Endothelial cell of umbilical vein (primary cell): ENCODE measurements around the gene HBA2. TPM values are rescaled to one million over a fixed set of nuclear protein-coding genes. Genes with fewer than 3 reads are reported as not detected.

Source experiments
- BruUV-seq: library from RNA; stranded (reverse); fragments of 400-500 nt; replicated peaks from 2 replicates; lab custom pipeline; 2021; lab: Mats Ljungman, UMichigan
- CTCF ChIA-PET: fragments of 300-600, 350-600 bp; sonication (Branson Sonifier 250); formaldehyde crosslinking; loops from one replicate; lab custom pipeline; 2021; ENCODE audit warnings: antibody characterized with exemption, inconsistent platforms; lab: Charles Lee
- POLR2A ChIA-PET: fragments of 300-600, 350-600 bp; sonication (Branson Sonifier 250); formaldehyde crosslinking; loops from one replicate; lab custom pipeline; 2021; ENCODE audit warnings: antibody characterized with exemption, inconsistent platforms; lab: Charles Lee
- DNase-seq: peaks from one replicate; pipeline ENCODE4 v3.0.0-alpha.2; 2011; ENCODE audit warnings: low read depth, low spot score
- FAIRE-seq: peaks from 2 replicates; lab custom pipeline; 2011; peaks lifted over from hg19 to GRCh38; lab: Jason Lieb, UNC
- H2AFZ ChIP-seq: 2 replicates; pipeline ENCODE4 v1.6.0; 2012; ENCODE audit warnings: low read depth, low read length, control low read depth, inconsistent platforms
- H3K27ac ChIP-seq: 2 replicates; pipeline ENCODE4 v1.5.1; 2011; ENCODE audit warnings: low read depth, mild to moderate bottlenecking, control low read depth, low read length, moderate library complexity; ENCODE audit not compliant: insufficient read depth
- H3K27me3 ChIP-seq, 2 experiments: 2 replicates each; pipeline versions ENCODE4 v1.6.0 to v1.6.1; 2011; ENCODE audit warnings: low read length in 2 of 2, mixed read lengths in 1 of 2; ENCODE audit not compliant: control insufficient read depth in 2 of 2, insufficient read depth in 2 of 2
- H3K36me3 ChIP-seq, 2 experiments: 2 replicates in 1 of 2; 3 replicates in 1 of 2; pipeline ENCODE4 v1.5.1; 2011; ENCODE audit warnings: low read length in 2 of 2, mild to moderate bottlenecking in 1 of 2, moderate library complexity in 1 of 2; ENCODE audit not compliant: control insufficient read depth in 2 of 2, insufficient read depth in 2 of 2; ENCODE audit errors: extremely low read depth in 1 of 2
- H3K4me1 ChIP-seq: 3 replicates; pipeline ENCODE4 v1.5.1; 2011; ENCODE audit warnings: mild to moderate bottlenecking, low read length; ENCODE audit not compliant: control insufficient read depth, insufficient read depth; ENCODE audit errors: extremely low read depth
- H3K4me2 ChIP-seq: 2 replicates; pipeline ENCODE4 v1.6.1; 2011; ENCODE audit warnings: low read length, control low read depth, mixed read lengths; ENCODE audit not compliant: insufficient read depth
- H3K4me3 ChIP-seq, 3 experiments: fragments of 200-600 bp in 1 of 3; sonication (generic), shearing (Covaris generic) in 1 of 3; replicated peaks in 1 of 3; 2 replicates each; pipeline ENCODE4 v1.5.1; 2011 to 2016; ENCODE audit warnings: control low read depth in 3 of 3, low read length in 3 of 3, mild to moderate bottlenecking in 2 of 3, inconsistent platforms in 1 of 3, low read depth in 1 of 3, moderate library complexity in 1 of 3; ENCODE audit not compliant: insufficient read depth in 1 of 3
- H3K79me2 ChIP-seq: 2 replicates; pipeline ENCODE4 v1.6.0; 2012; ENCODE audit warnings: low read length, inconsistent platforms; ENCODE audit not compliant: control insufficient read depth, insufficient read depth
- H3K9ac ChIP-seq: replicated peaks from 2 replicates; pipeline ENCODE3; 2011; ENCODE audit warnings: low read length, control low read depth; ENCODE audit not compliant: insufficient read depth; ENCODE audit errors: extremely low read depth
- H3K9me1 ChIP-seq: replicated peaks from 3 replicates; pipeline ENCODE4 v1.6.0; 2011; ENCODE audit warnings: mild to moderate bottlenecking, low read length; ENCODE audit not compliant: control insufficient read depth, insufficient read depth; ENCODE audit errors: extremely low read depth
- H3K9me3 ChIP-seq: replicated peaks from 2 replicates; pipeline ENCODE4 v1.5.1; 2012; ENCODE audit warnings: low read length, inconsistent platforms; ENCODE audit not compliant: control insufficient read depth, insufficient read depth
- H4K20me1 ChIP-seq: replicated peaks from 2 replicates; pipeline ENCODE3; 2011; ENCODE audit warnings: mild to moderate bottlenecking, low read length; ENCODE audit not compliant: control insufficient read depth, insufficient read depth; ENCODE audit errors: extremely low read depth
- EZH2 ChIP-seq: IDR thresholded peaks from 2 replicates; pipeline ENCODE4 v1.6.1; 2012; ENCODE audit warnings: borderline replicate concordance, low read depth, mild to moderate bottlenecking, moderate library complexity, low read length, inconsistent platforms; ENCODE audit not compliant: severe bottlenecking
- GATA2 ChIP-seq: IDR thresholded peaks from 2 replicates; pipeline ENCODE4 v1.7.0; 2011; ENCODE audit warnings: low read depth, mild to moderate bottlenecking, moderate library complexity, mixed read lengths, low read length; ENCODE audit not compliant: insufficient read length, insufficient read depth
- JUN ChIP-seq: IDR thresholded peaks from 2 replicates; pipeline ENCODE4 v1.6.1; 2011; ENCODE audit warnings: borderline replicate concordance, low read depth; ENCODE audit not compliant: insufficient read length, insufficient read depth
- MYC ChIP-seq: IDR thresholded peaks from one replicate; pipeline ENCODE4 v1.6.1; 2011; ENCODE audit warnings: mild to moderate bottlenecking, low read depth, low read length
- POLR2A ChIP-seq: IDR thresholded peaks from 2 replicates; pipeline ENCODE4 v1.6.1; 2012; ENCODE audit warnings: low read depth, mild to moderate bottlenecking, control low read depth, low read length
- POLR2AphosphoS5 ChIP-seq: IDR thresholded peaks from 2 replicates; pipeline ENCODE4 v1.6.1; 2012; ENCODE audit warnings: low read depth, mild to moderate bottlenecking, control low read depth, low read length, moderate library complexity; ENCODE audit not compliant: insufficient read depth
- dilution Hi-C: fragments of 300-500 bp; cut with MboI; formaldehyde crosslinking; loops from one replicate; pipeline ENCODE4 v1.15.0; 2019; ENCODE audit warnings: low sequenced_read_pairs; ENCODE audit not compliant: extremely low pct_ligation_motif_present
- intact Hi-C: fragments of 100-400 bp; cut with micrococcal nuclease; formaldehyde crosslinking; loops from one replicate; pipeline ENCODE4 v1.10.0; 2022
- polyA plus RNA-seq, 4 experiments: library from polyadenylated mRNA; depleted of rRNA in 3 of 4; stranded (reverse) in 3 of 4; unstranded in 1 of 4; fragments of >200 nt; gene quantifications; 2 replicates each; pipeline versions ENCODE4 v1.2.1 to v1.2.3, GENCODE V29; 2011 to 2012; ENCODE audit warnings: missing spikeins in 1 of 4
- total RNA-seq: library from RNA; stranded (reverse); gene quantifications from 2 replicates; pipeline ENCODE4 v1.2.3, GENCODE V29; 2021
- TF ChIP-seq, protein P1 (sequence below), 2 donors: IDR thresholded peaks; 1 replicate in 1 of 2; 2 replicates in 1 of 2; pipeline ENCODE4 v1.5.1; 2011; ENCODE audit warnings: low read length in 2 of 2, mild to moderate bottlenecking in 2 of 2, moderate library complexity in 2 of 2, control low read depth in 1 of 2, inconsistent platforms in 1 of 2, low read depth in 1 of 2; ENCODE audit not compliant: insufficient read depth in 1 of 2; ENCODE audit errors: extremely low read depth in 1 of 2

Gene HBA2
- total and polyA plus RNA-seq, 2 donors (not counting 3 experiments of a cell fraction or from before 2014, with no cell fraction given): not detected

DNA sequence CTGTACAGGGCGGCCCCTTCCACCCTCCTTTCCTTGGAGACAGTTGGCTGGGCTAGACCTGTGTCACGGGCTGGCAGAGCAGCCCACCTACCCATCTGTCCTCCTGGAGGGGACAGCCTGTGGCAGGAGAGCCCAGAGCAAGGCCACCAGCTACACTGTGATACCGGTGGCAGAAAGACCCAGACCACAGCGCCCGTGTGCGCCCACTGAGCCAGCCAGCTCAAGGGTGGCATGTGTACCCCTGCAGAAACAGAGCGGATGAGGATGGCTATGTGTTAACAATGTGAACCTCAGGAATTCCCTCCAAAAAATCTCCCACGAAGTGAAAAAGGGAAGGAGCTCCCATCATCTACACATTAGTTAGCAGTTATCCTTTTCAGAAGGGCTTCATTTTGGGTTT, 14.7 kb downstream of the HBA2 start:
- ChIA-PET POLR2A (no interaction called here), CTCF (interaction anchor here (2.1 kb wide), 1 partner anchor 175 kb away, joined by 6 read pairs; no protein-coding TSS in a partner anchor)
- H3K27ac ChIP-seq: no peak overlapping the region
- no peaks in the 10 kb centered on the region for H3K79me2 ChIP-seq
- no peaks in the 10 kb centered on the region for H4K20me1 ChIP-seq
- no peaks in the 10 kb centered on the region for H3K9me1 ChIP-seq
- no peaks in the 10 kb centered on the region for H3K9me3 ChIP-seq
- intact Hi-C loops (no loop called here), dilution Hi-C loops (no loop called here)
- DNase-seq (no peak), FAIRE-seq (no peak)
- no peak for TF ChIP-seq POLR2AphosphoS5
- TF ChIP-seq JUN: no peak
- no peak for TF ChIP-seq EZH2
- TF ChIP-seq MYC: no peak
- TF ChIP-seq POLR2A: no peak
- no peak overlapping the region for H2AFZ ChIP-seq
- no peak overlapping the region for H3K4me3 ChIP-seq
- no TSS peak for BruUV-seq
- H3K4me2 ChIP-seq: no peak overlapping the region
- H3K4me1 ChIP-seq: no peaks in the 10 kb centered on the region
- no peaks in the 10 kb centered on the region for H3K27me3 ChIP-seq
- no peak overlapping the region for H3K9ac ChIP-seq
- peaks cover 12 to 38% of the 10 kb centered on the region in 2 experiments for H3K36me3 ChIP-seq

DNA sequence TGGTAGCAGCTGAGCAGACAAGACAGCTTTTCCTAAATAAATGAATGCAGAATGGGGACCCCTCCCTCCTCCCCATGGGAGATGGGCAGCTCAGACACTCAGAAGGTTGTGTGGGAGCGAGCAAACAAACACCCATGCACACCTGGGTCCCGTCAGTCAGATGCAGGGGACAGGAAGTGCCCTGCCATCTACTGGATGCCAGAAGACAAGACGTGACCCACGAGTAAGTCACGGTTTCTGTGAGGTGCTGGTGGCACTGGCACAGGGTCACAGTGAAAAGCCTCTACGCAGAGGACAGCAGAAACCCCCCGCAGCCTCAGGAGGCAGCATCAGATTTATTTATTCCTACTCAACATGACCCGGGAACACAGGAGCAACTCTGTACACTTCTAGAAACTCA, 16.0 kb downstream of the HBA2 start:
- no TSS peak for BruUV-seq
- no peak for FAIRE-seq

More for the DNA sequence above, 16.0 kb downstream of the HBA2 start:
- ChIA-PET POLR2A (no interaction called here), CTCF (interaction anchor here (1.0 to 2.1 kb wide), 3 partner anchors 10 to 173 kb away, joined by 4 to 6 read pairs (median 5); no protein-coding TSS in a partner anchor)
- Histone ChIP-seq H3K4me3 (no peak overlapping the region), H3K9me3 (no peaks in the 10 kb centered on the region), H3K4me1 (no peaks in the 10 kb centered on the region), H3K4me2 (no peak overlapping the region), H3K27me3 (no peaks in the 10 kb centered on the region), H2AFZ (no peak overlapping the region), H3K79me2 (no peaks in the 10 kb centered on the region), H3K9ac (no peak overlapping the region), H3K36me3 (peaks cover 15 to 43% of the 10 kb centered on the region in 2 experiments), H3K27ac (no peak overlapping the region), H3K9me1 (no peaks in the 10 kb centered on the region), H4K20me1 (no peaks in the 10 kb centered on the region)
- intact Hi-C loops (no loop called here), dilution Hi-C loops (no loop called here)
- no peak for DNase-seq
- TF ChIP-seq, protein P1, sequence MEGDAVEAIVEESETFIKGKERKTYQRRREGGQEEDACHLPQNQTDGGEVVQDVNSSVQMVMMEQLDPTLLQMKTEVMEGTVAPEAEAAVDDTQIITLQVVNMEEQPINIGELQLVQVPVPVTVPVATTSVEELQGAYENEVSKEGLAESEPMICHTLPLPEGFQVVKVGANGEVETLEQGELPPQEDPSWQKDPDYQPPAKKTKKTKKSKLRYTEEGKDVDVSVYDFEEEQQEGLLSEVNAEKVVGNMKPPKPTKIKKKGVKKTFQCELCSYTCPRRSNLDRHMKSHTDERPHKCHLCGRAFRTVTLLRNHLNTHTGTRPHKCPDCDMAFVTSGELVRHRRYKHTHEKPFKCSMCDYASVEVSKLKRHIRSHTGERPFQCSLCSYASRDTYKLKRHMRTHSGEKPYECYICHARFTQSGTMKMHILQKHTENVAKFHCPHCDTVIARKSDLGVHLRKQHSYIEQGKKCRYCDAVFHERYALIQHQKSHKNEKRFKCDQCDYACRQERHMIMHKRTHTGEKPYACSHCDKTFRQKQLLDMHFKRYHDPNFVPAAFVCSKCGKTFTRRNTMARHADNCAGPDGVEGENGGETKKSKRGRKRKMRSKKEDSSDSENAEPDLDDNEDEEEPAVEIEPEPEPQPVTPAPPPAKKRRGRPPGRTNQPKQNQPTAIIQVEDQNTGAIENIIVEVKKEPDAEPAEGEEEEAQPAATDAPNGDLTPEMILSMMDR (IDR thresholded peaks at IDR 0.05; ENCODE audit: extremely low read depth in 1 of 2, insufficient read depth in 1 of 2, low read depth in 1 of 2, low read length in 2 of 2): peak in 1 of 2 donors; percentile 5
- no peak for TF ChIP-seq GATA2
